Uterus (tissue), 4 donors: ENCODE measurements around the gene MIER2. TPM values are rescaled to one million over a fixed set of nuclear protein-coding genes. Genes with fewer than 3 reads are reported as not detected.

Experiments
- DNase-seq, 2 donors: peaks; one replicate each; pipeline ENCODE4 v3.0.0-alpha.2; 2019 to 2020
- H3K27ac ChIP-seq, 2 donors: fragments of 200-600 bp; sonication (generic); 1 replicate in 1 of 2; 2 replicates in 1 of 2; pipeline ENCODE4 v1.5.1; 2016 to 2018
- H3K27me3 ChIP-seq, 2 donors: fragments of 200-600 bp; sonication (generic); one replicate each; pipeline ENCODE4 v1.5.1; 2018 to 2019; ENCODE audit warnings: control low read depth in 1 of 2
- H3K36me3 ChIP-seq, 2 donors: fragments of 200-600 bp; sonication (generic); one replicate each; pipeline ENCODE4 v1.5.1; 2019; ENCODE audit warnings: control low read depth in 1 of 2
- H3K4me1 ChIP-seq, 2 donors: fragments of 200-600 bp; sonication (generic); one replicate each; pipeline ENCODE4 v1.5.1; 2018 to 2019; ENCODE audit warnings: control low read depth in 1 of 2
- H3K4me3 ChIP-seq, 2 donors: fragments of 200-600 bp; sonication (generic); 1 replicate in 1 of 2; 2 replicates in 1 of 2; pipeline ENCODE4 v1.5.1; 2018 to 2019; ENCODE audit warnings: mild to moderate bottlenecking in 1 of 2
- H3K9me3 ChIP-seq, 2 donors: fragments of 200-600 bp; sonication (generic); one replicate each; pipeline ENCODE4 v1.5.1; 2019; ENCODE audit warnings: control low read depth in 1 of 2
- POLR2A ChIP-seq, 2 donors: fragments of 450-650 bp; IDR thresholded peaks; one replicate each; pipeline ENCODE4 v1.6.1; 2016; ENCODE audit warnings: antibody characterized with exemption in 2 of 2, mild to moderate bottlenecking in 1 of 2, moderate library complexity in 1 of 2
- intact Hi-C: fragments of 100-400 bp; cut with DNase I; formaldehyde crosslinking; loops from one replicate; pipeline ENCODE4 v1.15.1; 2023; ENCODE audit warnings: low total_unique reads
- total RNA-seq, 4 donors: library from RNA; depleted of rRNA in 3 of 4; stranded (reverse); fragments of >200 nt in 3 of 4; gene quantifications; one replicate each; pipeline versions ENCODE4 v1.1.0 to v1.2.4, GENCODE V29; 2014 to 2023
- TF ChIP-seq, protein P1 (sequence below), 4 experiments: fragments of 200-600 bp in 2 of 4; fragments of 450-650 bp in 2 of 4; sonication (generic) in 2 of 4; IDR thresholded peaks; one replicate each; pipeline ENCODE4 v1.5.1; 2016 to 2019; ENCODE audit warnings: antibody characterized with exemption in 4 of 4, mild to moderate bottlenecking in 2 of 4, moderate library complexity in 1 of 4
- donor health status: DM: yes; HTN: yes; CAD: no.

Gene MIER2
- total RNA-seq, 4 donors from 2014 or later, result 2.6 to 54.8 (median 12.7) TPM

DNA sequence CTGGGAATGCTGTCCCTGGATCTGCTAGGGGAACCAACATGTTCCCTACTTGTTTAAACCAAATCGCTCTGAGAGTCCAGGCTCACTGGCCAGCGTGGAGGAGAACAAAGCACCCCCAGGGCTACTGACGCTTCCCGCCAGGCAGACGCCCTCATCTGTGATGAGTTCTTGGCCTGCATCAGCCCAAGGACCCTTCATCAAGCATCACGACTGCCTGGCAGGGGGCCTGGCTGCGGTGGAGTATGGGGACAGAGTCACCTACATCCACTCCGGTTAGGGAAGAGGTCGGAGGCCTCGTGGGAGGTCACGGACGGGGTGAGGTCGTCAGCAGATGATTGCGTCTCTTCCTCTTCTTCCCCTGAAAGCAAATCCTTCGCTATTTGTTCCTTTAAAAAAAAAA, 17.7 kb downstream of the MIER2 start:
- H3K9me3 ChIP-seq, result no peaks in the 10 kb centered on the region
- TF ChIP-seq, protein P1, sequence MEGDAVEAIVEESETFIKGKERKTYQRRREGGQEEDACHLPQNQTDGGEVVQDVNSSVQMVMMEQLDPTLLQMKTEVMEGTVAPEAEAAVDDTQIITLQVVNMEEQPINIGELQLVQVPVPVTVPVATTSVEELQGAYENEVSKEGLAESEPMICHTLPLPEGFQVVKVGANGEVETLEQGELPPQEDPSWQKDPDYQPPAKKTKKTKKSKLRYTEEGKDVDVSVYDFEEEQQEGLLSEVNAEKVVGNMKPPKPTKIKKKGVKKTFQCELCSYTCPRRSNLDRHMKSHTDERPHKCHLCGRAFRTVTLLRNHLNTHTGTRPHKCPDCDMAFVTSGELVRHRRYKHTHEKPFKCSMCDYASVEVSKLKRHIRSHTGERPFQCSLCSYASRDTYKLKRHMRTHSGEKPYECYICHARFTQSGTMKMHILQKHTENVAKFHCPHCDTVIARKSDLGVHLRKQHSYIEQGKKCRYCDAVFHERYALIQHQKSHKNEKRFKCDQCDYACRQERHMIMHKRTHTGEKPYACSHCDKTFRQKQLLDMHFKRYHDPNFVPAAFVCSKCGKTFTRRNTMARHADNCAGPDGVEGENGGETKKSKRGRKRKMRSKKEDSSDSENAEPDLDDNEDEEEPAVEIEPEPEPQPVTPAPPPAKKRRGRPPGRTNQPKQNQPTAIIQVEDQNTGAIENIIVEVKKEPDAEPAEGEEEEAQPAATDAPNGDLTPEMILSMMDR (IDR thresholded peaks at IDR 0.05), result no peak
- TF ChIP-seq POLR2A (IDR thresholded peaks at IDR 0.05), result no peak
- H3K36me3 ChIP-seq, result no peaks in the 10 kb centered on the region
- no peak overlapping the region for H3K27ac ChIP-seq
- no peaks in the 10 kb centered on the region for H3K4me1 ChIP-seq
- intact Hi-C loops, result no loop called here
- no peaks in the 10 kb centered on the region for H3K27me3 ChIP-seq
- no peak for DNase-seq
- no peak overlapping the region for H3K4me3 ChIP-seq

DNA sequence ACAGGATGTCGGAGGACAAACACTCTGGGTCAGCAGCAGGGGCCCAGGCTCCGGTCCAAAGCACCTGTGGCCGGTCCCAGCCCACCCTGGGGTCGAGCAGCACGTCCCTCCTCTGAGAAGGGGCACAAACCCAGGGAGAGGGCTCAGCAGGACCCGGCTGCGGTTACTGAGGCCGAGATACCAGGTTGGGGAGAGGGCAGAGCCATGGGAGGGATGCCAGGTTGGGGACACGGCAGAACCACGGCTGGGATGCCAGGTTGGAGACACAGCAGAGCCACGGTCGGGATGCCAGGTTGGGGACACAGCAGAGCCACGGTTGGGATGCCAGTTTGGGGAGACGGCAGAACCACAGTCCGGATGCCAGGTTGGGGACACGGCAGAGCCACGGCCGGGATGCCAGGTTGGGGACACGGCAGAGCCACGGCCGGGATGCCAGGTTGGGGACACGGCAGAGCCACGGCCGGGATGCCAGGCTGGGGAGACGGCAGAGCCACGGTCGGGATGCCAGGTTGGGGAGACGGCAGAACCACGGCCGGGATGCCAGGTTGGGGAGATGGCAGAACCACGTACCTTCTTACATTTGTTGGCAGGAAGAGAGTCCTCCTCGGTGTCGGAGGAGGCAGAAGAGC, 18.5 kb downstream of the MIER2 start:
- H3K4me3 ChIP-seq, result no peak overlapping the region
- H3K4me1 ChIP-seq, result no peaks in the 10 kb centered on the region
- no peaks in the 10 kb centered on the region for H3K27me3 ChIP-seq
- no peak for DNase-seq
- intact Hi-C loops, result no loop called here
- no peaks in the 10 kb centered on the region for H3K9me3 ChIP-seq
- TF ChIP-seq, protein P1 (IDR thresholded peaks at IDR 0.05), result no peak
- H3K36me3 ChIP-seq, result no peaks in the 10 kb centered on the region
- no peak overlapping the region for H3K27ac ChIP-seq

DNA sequence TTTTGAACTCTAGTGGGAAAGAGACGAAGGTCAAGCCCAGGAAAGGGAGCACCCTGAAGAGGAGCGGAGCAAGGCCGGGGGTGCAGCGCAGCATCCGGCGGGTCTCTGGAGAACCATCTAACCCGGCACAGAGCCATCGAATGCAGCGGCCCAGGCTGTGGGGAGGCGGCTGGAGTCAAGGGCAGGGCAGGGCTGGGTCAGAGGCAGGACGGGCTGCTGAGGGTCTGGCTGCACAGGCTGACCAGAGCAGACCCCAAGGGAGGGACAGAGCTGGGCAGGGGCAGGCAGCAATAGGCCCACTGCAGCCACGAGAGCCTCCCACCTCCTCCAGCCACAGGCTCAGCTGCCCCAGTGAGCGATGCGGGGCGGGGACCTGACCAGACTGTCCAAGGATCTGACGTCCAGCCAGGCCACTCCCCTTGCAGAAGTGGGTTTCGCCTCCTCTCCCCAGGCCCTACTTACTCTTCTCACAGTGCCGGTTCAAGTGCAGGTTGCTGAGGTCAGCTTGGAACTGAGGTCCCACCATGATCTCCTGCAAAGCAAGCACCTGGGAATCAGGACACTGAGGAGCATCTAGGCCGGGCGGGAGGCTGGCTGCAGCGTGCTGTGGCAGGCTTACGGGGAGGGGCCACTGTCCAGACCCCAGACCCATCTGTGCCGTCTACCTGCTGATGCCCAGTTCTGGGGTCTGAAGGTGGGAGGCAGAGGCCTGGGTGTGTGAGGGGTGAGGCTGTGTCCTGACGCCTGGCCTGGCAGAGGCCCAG, 19.2 kb downstream of the MIER2 start:
- Histone ChIP-seq H3K9me3 (no peaks in the 10 kb centered on the region), H3K4me1 (no peaks in the 10 kb centered on the region), H3K27ac (no peak overlapping the region), H3K36me3 (no peaks in the 10 kb centered on the region), H3K4me3 (no peak overlapping the region), H3K27me3 (no peaks in the 10 kb centered on the region)
- TF ChIP-seq, protein P1 (IDR thresholded peaks at IDR 0.05), result no peak
- TF ChIP-seq POLR2A (IDR thresholded peaks at IDR 0.05), result no peak
- no peak for DNase-seq
- intact Hi-C loops, result no loop called here

DNA sequence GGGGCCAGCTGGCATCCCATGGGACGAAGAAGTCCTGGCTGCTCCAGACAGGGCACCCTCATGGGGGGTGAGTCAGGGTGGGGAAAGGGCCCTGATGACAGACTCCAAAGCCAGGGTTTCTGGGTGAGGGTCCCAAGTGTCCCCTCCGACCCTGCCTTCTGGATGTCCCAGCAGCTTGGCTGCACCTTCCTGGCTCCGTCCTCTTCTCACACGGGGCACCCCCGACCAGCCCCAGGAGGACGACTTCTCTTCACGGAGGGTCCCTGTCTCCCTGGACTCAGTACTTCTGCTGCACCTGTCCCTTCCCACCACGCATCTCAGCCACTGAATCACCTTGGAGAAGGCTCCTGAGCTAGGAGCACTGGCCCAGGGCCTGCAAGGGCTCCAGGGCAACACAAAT, 19.9 kb downstream of the MIER2 start:
- no peaks in the 10 kb centered on the region for H3K27me3 ChIP-seq
- no peaks in the 10 kb centered on the region for H3K36me3 ChIP-seq
- no peak for TF ChIP-seq POLR2A (IDR thresholded peaks at IDR 0.05)
- TF ChIP-seq, protein P1 (IDR thresholded peaks at IDR 0.05), result no peak
- DNase-seq, result no peak
- H3K4me1 ChIP-seq, result no peaks in the 10 kb centered on the region
- H3K9me3 ChIP-seq, result no peaks in the 10 kb centered on the region
- no peak overlapping the region for H3K27ac ChIP-seq
- no peak overlapping the region for H3K4me3 ChIP-seq
- intact Hi-C loops, result no loop called here

DNA sequence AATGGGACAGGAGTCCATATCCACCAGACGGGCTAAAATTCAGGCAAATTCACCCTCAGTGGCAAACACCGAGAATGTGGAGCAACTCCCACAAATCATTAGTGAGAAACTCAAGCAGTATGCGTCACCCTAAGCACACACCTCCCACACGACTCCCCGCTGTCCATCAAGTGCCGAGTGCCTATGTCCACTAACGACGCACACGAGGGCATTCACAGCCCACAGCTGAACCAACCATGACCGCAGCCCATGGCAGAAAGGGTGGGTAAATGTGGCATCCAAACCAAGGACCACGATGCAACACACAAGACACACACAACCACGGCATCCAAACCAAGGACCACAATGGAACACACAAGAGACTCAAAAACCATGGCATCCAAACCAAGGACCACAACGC, 22.0 kb downstream of the MIER2 start:
- Histone ChIP-seq H3K4me1 (no peaks in the 10 kb centered on the region), H3K27me3 (no peaks in the 10 kb centered on the region), H3K9me3 (no peaks in the 10 kb centered on the region), H3K36me3 (no peaks in the 10 kb centered on the region), H3K4me3 (no peak overlapping the region), H3K27ac (no peak overlapping the region)
- TF ChIP-seq POLR2A (IDR thresholded peaks at IDR 0.05), result no peak
- TF ChIP-seq, protein P1 (IDR thresholded peaks at IDR 0.05), result no peak
- no peak for DNase-seq
- intact Hi-C loops, result no loop called here
